HepG2 (cell line): Measurements from ENCODE around the gene ABCD4. TPM values are rescaled to one million over a fixed set of nuclear protein-coding genes. Genes with fewer than 3 reads are reported as not detected.

Experiments
- ATAC-seq: fragments of 200-7000 bp; cut with Tn5 transposase; 3 replicates; pipeline ENCODE4 v1.9.1; 2020; ENCODE audit warnings: mild to moderate bottlenecking, moderate library complexity
- BruUV-seq: library from RNA; stranded (reverse); fragments of 400-500 nt; replicated peaks from 2 replicates; lab custom pipeline; 2021; lab: Mats Ljungman, UMichigan
- CTCF ChIA-PET: fragments of 300-600 bp; formaldehyde crosslinking; extraction: SDS; loops from one replicate; lab custom pipeline; 2021; ENCODE audit warnings: low total read pairs, inconsistent platforms, low intra/inter-chr PET ratio; lab: Yijun Ruan, JAX
- POLR2A ChIA-PET: fragments of 350-600 bp; sonication (Branson Sonifier 250); formaldehyde crosslinking; loops from one replicate; lab custom pipeline; 2020; ENCODE audit warnings: antibody characterized with exemption, inconsistent platforms; lab: Yijun Ruan, JAX
- DNase-seq: peaks from one replicate; pipeline ENCODE4 v3.0.0-alpha.2; 2015; ENCODE audit warnings: low spot score
- FAIRE-seq: peaks from 3 replicates; lab custom pipeline; 2011; peaks lifted over from hg19 to GRCh38; lab: Jason Lieb, UNC
- H2AFZ ChIP-seq: one replicate; pipeline ENCODE4 v1.6.1; 2011; ENCODE audit warnings: low read length, inconsistent platforms
- H3K27ac ChIP-seq: fragments of 300-600 bp; 3 replicates; pipeline ENCODE4 v1.8.0; 2011; ENCODE audit warnings: mixed run types, mild to moderate bottlenecking, mixed read lengths, low read length, inconsistent platforms; ENCODE audit not compliant: insufficient read depth; ENCODE audit errors: extremely low read length
- H3K27me3 ChIP-seq, 2 experiments: fragments of 200-600 bp in 1 of 2; 2 replicates in 1 of 2; 3 replicates in 1 of 2; pipeline versions ENCODE4 v1.6.0 to v1.8.0; 2011; ENCODE audit warnings: low read length in 2 of 2, mild to moderate bottlenecking in 2 of 2, moderate library complexity in 2 of 2, inconsistent platforms in 1 of 2; ENCODE audit not compliant: insufficient read depth in 2 of 2, control insufficient read depth in 1 of 2
- H3K36me3 ChIP-seq, 2 experiments: fragments of 200-600 bp in 1 of 2; replicated peaks in 1 of 2; 2 replicates in 1 of 2; 3 replicates in 1 of 2; pipeline versions ENCODE4 v1.5.1 to v1.8.0; 2011; ENCODE audit warnings: low read length in 2 of 2, inconsistent platforms in 1 of 2; ENCODE audit not compliant: insufficient read depth in 2 of 2, control insufficient read depth in 1 of 2
- H3K4me1 ChIP-seq: 2 replicates; pipeline ENCODE4 v1.5.1; 2012; ENCODE audit warnings: low read length, inconsistent platforms; ENCODE audit not compliant: insufficient read depth
- H3K4me2 ChIP-seq: 2 replicates; pipeline ENCODE4 v1.6.0; 2011; ENCODE audit warnings: low read depth, low read length, inconsistent platforms
- H3K4me3 ChIP-seq, 3 experiments: fragments of 200-600 bp in 1 of 3; sonication (generic), shearing (Covaris generic) in 1 of 3; replicated peaks in 1 of 3; 2 replicates each; pipeline ENCODE4 v1.5.1; 2011 to 2016; ENCODE audit warnings: low read length in 3 of 3, inconsistent platforms in 2 of 3, low read depth in 2 of 3, mild to moderate bottlenecking in 2 of 3, control low read depth in 1 of 3, mixed read lengths in 1 of 3; ENCODE audit not compliant: insufficient read depth in 1 of 3
- H3K79me2 ChIP-seq: one replicate; pipeline ENCODE4 v1.6.1; 2011; ENCODE audit warnings: low read length, inconsistent platforms; ENCODE audit not compliant: insufficient read depth
- H3K9ac ChIP-seq: 2 replicates; pipeline ENCODE4 v1.6.0; 2011; ENCODE audit warnings: mild to moderate bottlenecking, low read depth, low read length, inconsistent platforms; ENCODE audit not compliant: insufficient read depth
- H3K9me3 ChIP-seq: 2 replicates; pipeline ENCODE4 v1.5.1; 2012; ENCODE audit warnings: mild to moderate bottlenecking, low read length
- H4K20me1 ChIP-seq: 2 replicates; pipeline ENCODE4 v1.6.0; 2011; ENCODE audit warnings: inconsistent platforms, mild to moderate bottlenecking, low read length, moderate library complexity; ENCODE audit not compliant: insufficient read depth
- BCL3 ChIP-seq: sonication (generic); formaldehyde crosslinking; IDR thresholded peaks from 2 replicates; pipeline ENCODE4 v1.5.1; 2020; ENCODE audit warnings: mild to moderate bottlenecking, missing genetic modification reagents, moderate library complexity
- CCAR2 ChIP-seq: fragments of 200-400 bp; formaldehyde crosslinking; optimal IDR thresholded peaks from 2 replicates; pipeline ENCODE3; 2018; ENCODE audit warnings: low read depth, mild to moderate bottlenecking, low read length, moderate library complexity
- FOXC1 ChIP-seq: sonication (generic); formaldehyde crosslinking; IDR thresholded peaks from 2 replicates; pipeline ENCODE4 v1.8.0; 2022; ENCODE audit warnings: mild to moderate bottlenecking, missing genetic modification reagents, borderline replicate concordance
- GLI4 ChIP-seq: sonication (generic); formaldehyde crosslinking; IDR thresholded peaks from 2 replicates; pipeline ENCODE4 v1.5.1; 2020; ENCODE audit warnings: missing genetic modification reagents, mild to moderate bottlenecking, moderate library complexity, borderline replicate concordance
- NKX3-1 ChIP-seq: sonication (generic); formaldehyde crosslinking; IDR thresholded peaks from 2 replicates; pipeline ENCODE4 v1.5.0; 2020; ENCODE audit warnings: missing genetic modification reagents
- RFX3 ChIP-seq: IDR thresholded peaks from 2 replicates; pipeline ENCODE4 v1.6.1; 2016; ENCODE audit warnings: missing biosample characterization, missing genetic modification reagents
- ZEB1 ChIP-seq: IDR thresholded peaks from 2 replicates; pipeline ENCODE4 v1.6.1; 2012; ENCODE audit warnings: mild to moderate bottlenecking, low read depth, inconsistent platforms; ENCODE audit not compliant: insufficient replicate concordance
- ZNF224 ChIP-seq: sonication (generic); formaldehyde crosslinking; IDR thresholded peaks from 2 replicates; pipeline ENCODE4 v1.5.0; 2020; ENCODE audit warnings: mild to moderate bottlenecking, missing genetic modification reagents
- ZNF777 ChIP-seq: sonication (generic); formaldehyde crosslinking; IDR thresholded peaks from 2 replicates; pipeline ENCODE4 v1.4.0; 2020; ENCODE audit warnings: missing genetic modification reagents
- WGBS: methylation state at CpG from one replicate; pipeline ENCODE4 v1.1.6; 2017; ENCODE audit warnings: low lambda C conversion rate; 5-methylcytosine and 5-hydroxymethylcytosine counted together
- in situ Hi-C: cut with HindIII; loops from 2 replicates; pipeline ENCODE4 v1.10.0; 2017; ENCODE audit warnings: low pct_unique_long_range_greater_than_20kb; ENCODE audit not compliant: extremely low pct_ligation_motif_present
- intact Hi-C: fragments of 100-400 bp; cut with micrococcal nuclease; formaldehyde crosslinking; loops from one replicate; pipeline ENCODE4 v1.10.0; 2022; ENCODE audit not compliant: unreplicated experiment
- polyA plus RNA-seq, 8 experiments: library from polyadenylated mRNA; depleted of rRNA in 3 of 8; stranded (reverse) in 7 of 8; unstranded in 1 of 8; fragments of >200 nt; fragmentation: Illumina TruSeq in 4 of 8; extraction: Trizol in 4 of 8; gene quantifications; 2 replicates each; pipeline versions ENCODE4 v1.2.1 to v1.2.3, GENCODE V29; 2011 to 2016; ENCODE audit warnings: low read depth in 4 of 8, missing spikeins in 1 of 8, mixed read lengths in 1 of 8; ENCODE audit not compliant: insufficient read depth in 1 of 8
- total RNA-seq, 5 experiments: library from RNA; depleted of rRNA; stranded (reverse); fragments of >200 nt; fragmentation: Illumina TruSeq; extraction: Trizol; gene quantifications; 2 replicates each; pipeline ENCODE4 v1.2.3, GENCODE V29; 2016; ENCODE audit warnings: low read depth in 1 of 5
- TF ChIP-seq, protein P1 (sequence below): IDR thresholded peaks from 2 replicates; pipeline ENCODE4 v1.6.1; 2016; ENCODE audit warnings: low read depth, missing genetic modification reagents, missing compliant biosample characterization

The ABCD4 gene
- total and polyA plus RNA-seq, 2 of the 13 experiments (the other 11 are each of a cell fraction or from before 2014, with no cell fraction given): 47.5 to 50.5 TPM

- TF ChIP-seq FOXC1 (CRISPR knock-in tag): no peak
- TF ChIP-seq, all 625 proteins: peak for 0
These were observed 45.0 kb upstream of the ABCD4 start (continued) for GRCh38 chr14:74347795-74348100.

- Histone ChIP-seq H3K9ac (no peak overlapping the region), H3K4me1 (peaks cover 6% of the 10 kb centered on the region; the same call in 1 of the 2 replicates), H3K27ac (no peak overlapping the region), H2AFZ (no peak overlapping the region), H3K36me3 (no peaks in the 10 kb centered on the region), H3K27me3 (peaks cover 3 to 7% of the 10 kb centered on the region in 2 experiments; a peak in 2 of 5 replicates), H3K9me3 (no peaks in the 10 kb centered on the region)
- 29% methylated on average over 5 of the region's 7 CpGs for WGBS
- in situ Hi-C loops: no loop called here
- no TSS peak for BruUV-seq
- FAIRE-seq (no peak), ATAC-seq (no peak), DNase-seq (no peak)
- ChIA-PET CTCF (no interaction called here), POLR2A (no interaction called here)
- no peak for TF ChIP-seq GLI4 (CRISPR knock-in tag)
- TF ChIP-seq ZNF777 (CRISPR knock-in tag): no peak
- TF ChIP-seq CCAR2: no peak
- TF ChIP-seq, all 625 proteins: peak for 0
- Histone ChIP-seq H3K79me2 (no peaks in the 10 kb centered on the region), H3K4me2 (no peak overlapping the region), H4K20me1 (no peaks in the 10 kb centered on the region), H3K4me3 (no peak overlapping the region)
- intact Hi-C loops: no loop called here
These were observed 44.5 kb upstream of the ABCD4 start for GRCh38 chr14:74347097-74347794.

DNA sequence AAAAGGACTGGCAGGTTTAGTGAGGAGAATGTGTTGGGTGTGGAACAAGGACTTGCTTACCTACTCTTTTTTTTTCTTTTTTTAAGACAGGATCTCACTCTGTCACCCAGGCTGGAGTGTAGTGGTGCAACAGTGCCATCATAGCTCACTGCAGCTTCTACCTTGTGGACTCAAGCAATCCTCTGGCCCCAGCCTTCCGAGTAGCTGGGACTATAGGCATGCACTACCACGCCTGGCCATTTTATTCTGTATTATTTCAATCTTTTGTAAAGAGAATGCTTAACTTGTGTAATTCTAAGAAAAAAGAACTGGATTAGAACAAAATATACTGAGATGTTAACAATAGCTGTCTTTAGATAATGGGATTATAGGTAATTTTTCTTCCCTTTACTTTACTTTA is 43.6 kb upstream of the ABCD4 start:
- no TSS peak for BruUV-seq
- Histone ChIP-seq H4K20me1 (no peaks in the 10 kb centered on the region), H3K4me2 (no peak overlapping the region), H2AFZ (no peak overlapping the region), H3K27me3 (peaks cover 2 to 7% of the 10 kb centered on the region in 2 experiments; a peak in 2 of 5 replicates), H3K4me1 (peaks cover 10% of the 10 kb centered on the region; the same call in 1 of the 2 replicates), H3K9ac (no peak overlapping the region), H3K79me2 (no peaks in the 10 kb centered on the region), H3K27ac (no peak overlapping the region), H3K36me3 (no peaks in the 10 kb centered on the region), H3K4me3 (no peak overlapping the region), H3K9me3 (no peaks in the 10 kb centered on the region)
- WGBS: 5% methylated on average over 2 of the region's 2 CpGs
- no peak for DNase-seq
- ATAC-seq: peak; percentile 76
- ChIA-PET CTCF (no interaction called here), POLR2A (no interaction called here)
- no peak for FAIRE-seq
- intact Hi-C loops (no loop called here), in situ Hi-C loops (no loop called here)
- TF ChIP-seq NKX3-1 (CRISPR knock-in tag): no peak
- TF ChIP-seq ZEB1: no peak
- TF ChIP-seq BCL3: no peak
- no peak for TF ChIP-seq ZNF224 (CRISPR knock-in tag)
- no peak for TF ChIP-seq RFX3
- TF ChIP-seq, protein P1, sequence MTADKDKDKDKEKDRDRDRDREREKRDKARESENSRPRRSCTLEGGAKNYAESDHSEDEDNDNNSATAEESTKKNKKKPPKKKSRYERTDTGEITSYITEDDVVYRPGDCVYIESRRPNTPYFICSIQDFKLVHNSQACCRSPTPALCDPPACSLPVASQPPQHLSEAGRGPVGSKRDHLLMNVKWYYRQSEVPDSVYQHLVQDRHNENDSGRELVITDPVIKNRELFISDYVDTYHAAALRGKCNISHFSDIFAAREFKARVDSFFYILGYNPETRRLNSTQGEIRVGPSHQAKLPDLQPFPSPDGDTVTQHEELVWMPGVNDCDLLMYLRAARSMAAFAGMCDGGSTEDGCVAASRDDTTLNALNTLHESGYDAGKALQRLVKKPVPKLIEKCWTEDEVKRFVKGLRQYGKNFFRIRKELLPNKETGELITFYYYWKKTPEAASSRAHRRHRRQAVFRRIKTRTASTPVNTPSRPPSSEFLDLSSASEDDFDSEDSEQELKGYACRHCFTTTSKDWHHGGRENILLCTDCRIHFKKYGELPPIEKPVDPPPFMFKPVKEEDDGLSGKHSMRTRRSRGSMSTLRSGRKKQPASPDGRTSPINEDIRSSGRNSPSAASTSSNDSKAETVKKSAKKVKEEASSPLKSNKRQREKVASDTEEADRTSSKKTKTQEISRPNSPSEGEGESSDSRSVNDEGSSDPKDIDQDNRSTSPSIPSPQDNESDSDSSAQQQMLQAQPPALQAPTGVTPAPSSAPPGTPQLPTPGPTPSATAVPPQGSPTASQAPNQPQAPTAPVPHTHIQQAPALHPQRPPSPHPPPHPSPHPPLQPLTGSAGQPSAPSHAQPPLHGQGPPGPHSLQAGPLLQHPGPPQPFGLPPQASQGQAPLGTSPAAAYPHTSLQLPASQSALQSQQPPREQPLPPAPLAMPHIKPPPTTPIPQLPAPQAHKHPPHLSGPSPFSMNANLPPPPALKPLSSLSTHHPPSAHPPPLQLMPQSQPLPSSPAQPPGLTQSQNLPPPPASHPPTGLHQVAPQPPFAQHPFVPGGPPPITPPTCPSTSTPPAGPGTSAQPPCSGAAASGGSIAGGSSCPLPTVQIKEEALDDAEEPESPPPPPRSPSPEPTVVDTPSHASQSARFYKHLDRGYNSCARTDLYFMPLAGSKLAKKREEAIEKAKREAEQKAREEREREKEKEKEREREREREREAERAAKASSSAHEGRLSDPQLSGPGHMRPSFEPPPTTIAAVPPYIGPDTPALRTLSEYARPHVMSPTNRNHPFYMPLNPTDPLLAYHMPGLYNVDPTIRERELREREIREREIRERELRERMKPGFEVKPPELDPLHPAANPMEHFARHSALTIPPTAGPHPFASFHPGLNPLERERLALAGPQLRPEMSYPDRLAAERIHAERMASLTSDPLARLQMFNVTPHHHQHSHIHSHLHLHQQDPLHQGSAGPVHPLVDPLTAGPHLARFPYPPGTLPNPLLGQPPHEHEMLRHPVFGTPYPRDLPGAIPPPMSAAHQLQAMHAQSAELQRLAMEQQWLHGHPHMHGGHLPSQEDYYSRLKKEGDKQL: no peak
